GM18909 (cell line): ENCODE data around the gene CDH24.
A peak's percentile ranks its signal among the peaks of the same experiment; 100 is the strongest.

Experiments used
- ATAC-seq: cut with Tn5 transposase; IDR thresholded peaks from one replicate; pipeline ENCODE4 v1.9.1; 2021; ENCODE audit warnings: mild to moderate bottlenecking; ENCODE audit not compliant: unreplicated experiment, poor library complexity

The CDH24 gene

GRCh38 chr14:23056956-23057756 is at the start of gene CDH24:
CDH24 (minus strand) TSS chr14:23057520; CDS start chr14:23055733, 1,787 bp downstream.
- ATAC-seq: peak; percentile 52

- ATAC-seq: no peak
Measured at GRCh38 chr14:23106747-23107045, 49.4 kb upstream of the CDH24 start.

GRCh38 chr14:23105348-23105824 is 48.1 kb upstream of the CDH24 start:
- no peak for ATAC-seq

GRCh38 chr14:23104591-23105347 is 47.4 kb upstream of the CDH24 start, which contains the start of gene CIROP:
CIROP (minus strand) TSS chr14:23104989; CDS start chr14:23104920, 69 bp downstream.
- ATAC-seq: no peak

GRCh38 chr14:23104070-23104590 is 46.8 kb upstream of the CDH24 start:
- ATAC-seq: no peak

GRCh38 chr14:23103581-23103980 is 46.3 kb upstream of the CDH24 start:
- ATAC-seq: no peak

- ATAC-seq: no peak
Measured at GRCh38 chr14:23102801-23103200, 45.5 kb upstream of the CDH24 start.

GRCh38 chr14:23101986-23102625 is 44.8 kb upstream of the CDH24 start:
- no peak for ATAC-seq

- no peak for ATAC-seq
Measured at GRCh38 chr14:23101213-23101970, 44.1 kb upstream of the CDH24 start.

- ATAC-seq: no peak
Measured at GRCh38 chr14:23099212-23099861, 42.0 kb upstream of the CDH24 start.

GRCh38 chr14:23097786-23098185 is 40.5 kb upstream of the CDH24 start:
- no peak for ATAC-seq

- ATAC-seq: peak; percentile 91
Measured at GRCh38 chr14:23095196-23096108, 38.1 kb upstream of the CDH24 start, which contains the start of gene C14orf119. C14orf119 (plus strand) TSS chr14:23095505; CDS start chr14:23097659, 2,154 bp downstream.

GRCh38 chr14:23094666-23095195 is 37.4 kb upstream of the CDH24 start, which contains the start of gene ACIN1:
ACIN1 (minus strand) TSS chr14:23095136; CDS start chr14:23095112, 24 bp downstream.
- ATAC-seq: peak; percentile 34

- no peak for ATAC-seq
Measured at GRCh38 chr14:23093991-23094665, 36.8 kb upstream of the CDH24 start.

- no peak for ATAC-seq
Measured at GRCh38 chr14:23093526-23093925, 36.2 kb upstream of the CDH24 start.

GRCh38 chr14:23093104-23093503 is 35.8 kb upstream of the CDH24 start:
- ATAC-seq: no peak
